ENCODE data around the gene MRFAP1L1. TPM values are rescaled to one million over a fixed set of nuclear protein-coding genes. Genes with fewer than 3 reads are reported as not detected.

MRFAP1L1 gene
- total RNA-seq, 6 experiments from 2014 or later = 35.5 to 41.0 (median 40.1) TPM

- Mint-ChIP-seq H3K4me3 (no peak overlapping the region), H3K9me3 (no peaks in the 10 kb centered on the region), H3K27me3 (ENCODE audit: insufficient read depth) (peaks cover 10% of the 10 kb centered on the region), H3K36me3 (ENCODE audit: low read depth) (no peaks in the 10 kb centered on the region), H3K4me1 (ENCODE audit: low read depth) (0 out of 2 replicates have a peak, but pooled peaks cover 5% of the 10 kb centered on the region), H3K27ac (no peak overlapping the region)
- TF ChIP-seq, protein P1, sequence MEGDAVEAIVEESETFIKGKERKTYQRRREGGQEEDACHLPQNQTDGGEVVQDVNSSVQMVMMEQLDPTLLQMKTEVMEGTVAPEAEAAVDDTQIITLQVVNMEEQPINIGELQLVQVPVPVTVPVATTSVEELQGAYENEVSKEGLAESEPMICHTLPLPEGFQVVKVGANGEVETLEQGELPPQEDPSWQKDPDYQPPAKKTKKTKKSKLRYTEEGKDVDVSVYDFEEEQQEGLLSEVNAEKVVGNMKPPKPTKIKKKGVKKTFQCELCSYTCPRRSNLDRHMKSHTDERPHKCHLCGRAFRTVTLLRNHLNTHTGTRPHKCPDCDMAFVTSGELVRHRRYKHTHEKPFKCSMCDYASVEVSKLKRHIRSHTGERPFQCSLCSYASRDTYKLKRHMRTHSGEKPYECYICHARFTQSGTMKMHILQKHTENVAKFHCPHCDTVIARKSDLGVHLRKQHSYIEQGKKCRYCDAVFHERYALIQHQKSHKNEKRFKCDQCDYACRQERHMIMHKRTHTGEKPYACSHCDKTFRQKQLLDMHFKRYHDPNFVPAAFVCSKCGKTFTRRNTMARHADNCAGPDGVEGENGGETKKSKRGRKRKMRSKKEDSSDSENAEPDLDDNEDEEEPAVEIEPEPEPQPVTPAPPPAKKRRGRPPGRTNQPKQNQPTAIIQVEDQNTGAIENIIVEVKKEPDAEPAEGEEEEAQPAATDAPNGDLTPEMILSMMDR (IDR thresholded peaks at IDR 0.05) = no peak
- DNase-seq = no peak
Observed at GRCh38 chr4:6742507-6742906, 32.8 kb upstream of the MRFAP1L1 start.

DNA sequence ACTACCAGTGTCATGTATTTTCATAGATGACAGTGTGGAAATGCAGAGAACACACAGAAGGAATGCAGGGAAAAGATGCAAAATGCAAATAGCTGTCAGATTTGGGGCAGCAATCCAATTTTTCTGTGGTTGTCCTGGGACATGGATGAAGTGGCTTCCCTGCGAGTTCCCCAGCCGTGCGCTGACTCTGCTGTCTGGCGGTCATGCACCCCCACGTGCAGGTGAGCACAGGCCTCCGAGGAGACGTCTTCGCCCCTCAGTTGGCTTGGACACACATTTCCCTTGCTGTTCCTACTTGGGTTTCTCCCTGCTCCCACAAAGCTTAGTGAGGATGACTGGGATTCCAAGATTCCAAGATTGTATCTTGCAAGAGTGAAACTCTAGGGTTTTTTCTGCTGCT, 30.7 kb upstream of the MRFAP1L1 start:
- no peaks in the 10 kb centered on the region for H3K9me3 Mint-ChIP-seq
- no peaks in the 10 kb centered on the region for H3K36me3 Mint-ChIP-seq (ENCODE audit: low read depth)
- H3K4me3 Mint-ChIP-seq = no peak overlapping the region
- TF ChIP-seq, protein P1 (IDR thresholded peaks at IDR 0.05) = no peak
- H3K27ac Mint-ChIP-seq = no peak overlapping the region
- no peak for DNase-seq
- H3K27me3 Mint-ChIP-seq (ENCODE audit: insufficient read depth) = peaks cover 7% of the 10 kb centered on the region
- no peaks in the 10 kb centered on the region for H3K4me1 Mint-ChIP-seq (ENCODE audit: low read depth)

GRCh38 chr4:6739920-6740319, 30.3 kb upstream of the MRFAP1L1 start:
- Mint-ChIP-seq H3K27me3 (ENCODE audit: insufficient read depth) (peaks cover 7% of the 10 kb centered on the region), H3K4me1 (ENCODE audit: low read depth) (no peaks in the 10 kb centered on the region), H3K4me3 (no peak overlapping the region), H3K9me3 (no peaks in the 10 kb centered on the region), H3K36me3 (ENCODE audit: low read depth) (no peaks in the 10 kb centered on the region), H3K27ac (no peak overlapping the region)
- no peak for DNase-seq
- TF ChIP-seq, protein P1 (IDR thresholded peaks at IDR 0.05) = no peak

DNA sequence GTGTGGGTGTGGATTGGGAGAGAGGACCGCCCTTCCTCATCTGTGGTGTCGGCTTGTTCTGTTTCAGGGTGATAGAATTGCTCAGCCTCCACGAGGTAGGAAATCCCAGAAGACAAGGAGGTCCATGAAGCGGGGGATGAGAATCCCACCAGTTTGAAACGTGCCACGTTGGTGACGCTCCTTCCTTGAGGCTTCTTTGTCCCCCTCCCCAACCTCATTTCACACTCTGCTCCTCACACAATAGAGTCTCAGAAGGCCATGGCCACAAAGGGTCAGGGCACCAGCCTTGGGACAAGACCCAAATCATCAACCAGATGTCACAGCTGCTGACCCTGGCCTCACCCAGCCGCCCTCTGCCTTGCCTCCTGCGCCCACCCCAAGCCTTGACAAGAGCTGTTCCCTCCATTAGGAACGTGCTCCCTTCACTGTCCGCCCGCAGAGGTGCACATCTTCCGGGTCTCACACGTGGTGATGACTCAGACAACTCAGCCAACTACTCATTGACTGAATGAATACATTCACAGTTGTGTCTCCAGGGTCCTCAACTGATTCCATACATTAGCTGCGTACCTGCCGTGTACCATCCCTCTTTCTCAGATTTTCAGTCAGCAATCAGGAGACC, 24.6 kb upstream of the MRFAP1L1 start:
- Mint-ChIP-seq H3K4me3 (no peak overlapping the region), H3K27ac (peak overlapping the region; percentile 34; the same call in 1 of the 2 replicates), H3K36me3 (ENCODE audit: low read depth) (peaks cover 3% of the 10 kb centered on the region; the same call in 1 of the 2 replicates), H3K9me3 (no peaks in the 10 kb centered on the region), H3K27me3 (ENCODE audit: insufficient read depth) (no peaks in the 10 kb centered on the region; the same call in none of the 2 replicates), H3K4me1 (ENCODE audit: low read depth) (peaks cover 8% of the 10 kb centered on the region)
- TF ChIP-seq, protein P1 (IDR thresholded peaks at IDR 0.05) = no peak
- no peak for DNase-seq

GRCh38 chr4:6733358-6734164, 23.9 kb upstream of the MRFAP1L1 start:
- DNase-seq = no peak
- peak overlapping the region; percentile 34; the same call in 1 of the 2 replicates for H3K27ac Mint-ChIP-seq
- peaks cover 8% of the 10 kb centered on the region for H3K4me1 Mint-ChIP-seq (ENCODE audit: low read depth)
- TF ChIP-seq, protein P1 (IDR thresholded peaks at IDR 0.05) = no peak
- H3K4me3 Mint-ChIP-seq = no peak overlapping the region
- peaks cover 2% of the 10 kb centered on the region for H3K27me3 Mint-ChIP-seq (ENCODE audit: insufficient read depth)
- peaks cover 3% of the 10 kb centered on the region; the same call in 1 of the 2 replicates for H3K36me3 Mint-ChIP-seq (ENCODE audit: low read depth)
- H3K9me3 Mint-ChIP-seq = no peaks in the 10 kb centered on the region

All from HFFc6 (cell line).